Uterus (tissue), 2 donors: Measurements from ENCODE around the gene TRIM14.

ENCODE experiments used
- POLR2A ChIP-seq, 2 donors: fragments of 450-650 bp; IDR thresholded peaks; one replicate each; pipeline ENCODE4 v1.6.1; 2016; ENCODE audit warnings: antibody characterized with exemption in 2 of 2, mild to moderate bottlenecking in 1 of 2, moderate library complexity in 1 of 2
- TF ChIP-seq, protein P1 (sequence below), 4 experiments: fragments of 200-600 bp in 2 of 4; fragments of 450-650 bp in 2 of 4; sonication (generic) in 2 of 4; IDR thresholded peaks; one replicate each; pipeline ENCODE4 v1.5.1; 2016 to 2019; ENCODE audit warnings: antibody characterized with exemption in 4 of 4, mild to moderate bottlenecking in 2 of 4, moderate library complexity in 1 of 4

GRCh38 chr9:98120476-98120875, 1.5 kb upstream of the TRIM14 start:
- TF ChIP-seq, protein P1, sequence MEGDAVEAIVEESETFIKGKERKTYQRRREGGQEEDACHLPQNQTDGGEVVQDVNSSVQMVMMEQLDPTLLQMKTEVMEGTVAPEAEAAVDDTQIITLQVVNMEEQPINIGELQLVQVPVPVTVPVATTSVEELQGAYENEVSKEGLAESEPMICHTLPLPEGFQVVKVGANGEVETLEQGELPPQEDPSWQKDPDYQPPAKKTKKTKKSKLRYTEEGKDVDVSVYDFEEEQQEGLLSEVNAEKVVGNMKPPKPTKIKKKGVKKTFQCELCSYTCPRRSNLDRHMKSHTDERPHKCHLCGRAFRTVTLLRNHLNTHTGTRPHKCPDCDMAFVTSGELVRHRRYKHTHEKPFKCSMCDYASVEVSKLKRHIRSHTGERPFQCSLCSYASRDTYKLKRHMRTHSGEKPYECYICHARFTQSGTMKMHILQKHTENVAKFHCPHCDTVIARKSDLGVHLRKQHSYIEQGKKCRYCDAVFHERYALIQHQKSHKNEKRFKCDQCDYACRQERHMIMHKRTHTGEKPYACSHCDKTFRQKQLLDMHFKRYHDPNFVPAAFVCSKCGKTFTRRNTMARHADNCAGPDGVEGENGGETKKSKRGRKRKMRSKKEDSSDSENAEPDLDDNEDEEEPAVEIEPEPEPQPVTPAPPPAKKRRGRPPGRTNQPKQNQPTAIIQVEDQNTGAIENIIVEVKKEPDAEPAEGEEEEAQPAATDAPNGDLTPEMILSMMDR (IDR thresholded peaks at IDR 0.05), result no peak
- TF ChIP-seq POLR2A (IDR thresholded peaks at IDR 0.05), result no peak
